WERI-Rb-1 (cell line): ENCODE measurements around the gene QKI.

Source experiments
- DNase-seq: peaks from one replicate; pipeline ENCODE4 v3.0.0-alpha.2; 2020
- H3K27ac ChIP-seq: fragments of 250-450 bp; sonication (Bioruptor Pico); 2 replicates; pipeline ENCODE4 v1.5.1; 2020; ENCODE audit warnings: mild to moderate bottlenecking, moderate library complexity
- H3K27me3 ChIP-seq: fragments of 250-450 bp; sonication (Bioruptor Pico); 2 replicates; pipeline ENCODE4 v1.5.1; 2021; ENCODE audit warnings: mild to moderate bottlenecking, low read depth, moderate library complexity; ENCODE audit not compliant: insufficient read depth, severe bottlenecking
- H3K36me3 ChIP-seq: fragments of 250-450 bp; sonication (Bioruptor Pico); 2 replicates; pipeline ENCODE4 v1.5.1; 2020; ENCODE audit warnings: mild to moderate bottlenecking, moderate library complexity
- H3K4me3 ChIP-seq: 2 replicates; pipeline ENCODE4 v1.5.1; 2011; ENCODE audit warnings: low read depth, mild to moderate bottlenecking, control low read depth, low read length
- H3K9me3 ChIP-seq: fragments of 250-450 bp; sonication (Bioruptor Pico); 2 replicates; pipeline ENCODE4 v1.5.1; 2021; ENCODE audit warnings: mild to moderate bottlenecking, moderate library complexity; ENCODE audit not compliant: severe bottlenecking
- CTCF ChIP-seq: IDR thresholded peaks from 2 replicates; pipeline ENCODE4 v1.5.1; 2011; ENCODE audit warnings: low read depth, mild to moderate bottlenecking, control low read depth, inconsistent platforms, low read length

Gene QKI

GRCh38 chr6:163527291-163527690, 112.8 kb downstream of the QKI start:
- no peaks in the 10 kb centered on the region for H3K36me3 ChIP-seq
- TF ChIP-seq CTCF: no peak
- DNase-seq: no peak
- no peak overlapping the region for H3K4me3 ChIP-seq
- no peaks in the 10 kb centered on the region for H3K27me3 ChIP-seq
- no peaks in the 10 kb centered on the region for H3K9me3 ChIP-seq
- no peak overlapping the region for H3K27ac ChIP-seq

- Histone ChIP-seq H3K27ac (no peak overlapping the region), H3K4me3 (no peak overlapping the region), H3K36me3 (no peaks in the 10 kb centered on the region), H3K27me3 (no peaks in the 10 kb centered on the region), H3K9me3 (no peaks in the 10 kb centered on the region)
- no peak for TF ChIP-seq CTCF
- no peak for DNase-seq
These were observed 115.1 kb downstream of the QKI start for GRCh38 chr6:163529605-163530004.

- Histone ChIP-seq H3K27ac (no peak overlapping the region), H3K9me3 (no peaks in the 10 kb centered on the region), H3K27me3 (no peaks in the 10 kb centered on the region), H3K4me3 (no peak overlapping the region), H3K36me3 (no peaks in the 10 kb centered on the region)
- TF ChIP-seq CTCF: no peak
- DNase-seq: no peak
These were observed 115.9 kb downstream of the QKI start for GRCh38 chr6:163530406-163530805.

GRCh38 chr6:163531122-163531521, 116.6 kb downstream of the QKI start:
- no peak overlapping the region for H3K27ac ChIP-seq
- H3K27me3 ChIP-seq: no peaks in the 10 kb centered on the region
- DNase-seq: no peak
- no peak for TF ChIP-seq CTCF
- no peaks in the 10 kb centered on the region for H3K36me3 ChIP-seq
- no peaks in the 10 kb centered on the region for H3K9me3 ChIP-seq
- H3K4me3 ChIP-seq: no peak overlapping the region

GRCh38 chr6:163532526-163533078, 118.1 kb downstream of the QKI start:
- no peaks in the 10 kb centered on the region for H3K27me3 ChIP-seq
- no peaks in the 10 kb centered on the region for H3K9me3 ChIP-seq
- DNase-seq: no peak
- H3K36me3 ChIP-seq: no peaks in the 10 kb centered on the region
- H3K4me3 ChIP-seq: no peak overlapping the region
- H3K27ac ChIP-seq: no peak overlapping the region
- no peak for TF ChIP-seq CTCF

GRCh38 chr6:163533443-163533842, 118.9 kb downstream of the QKI start:
- DNase-seq: no peak
- no peak overlapping the region for H3K27ac ChIP-seq
- no peaks in the 10 kb centered on the region for H3K36me3 ChIP-seq
- H3K27me3 ChIP-seq: no peaks in the 10 kb centered on the region
- H3K9me3 ChIP-seq: no peaks in the 10 kb centered on the region
- H3K4me3 ChIP-seq: no peak overlapping the region
- TF ChIP-seq CTCF: no peak
